NCI-H2029 treated with DMSO at 0.1 percent for 48 hours (cell line): Measurements from ENCODE around the gene CLEC14A.

Experiments used
- DNase-seq: peaks from one replicate; lab custom pipeline; 2025; lab: John Stamatoyannopoulos, UW

Gene CLEC14A

DNA sequence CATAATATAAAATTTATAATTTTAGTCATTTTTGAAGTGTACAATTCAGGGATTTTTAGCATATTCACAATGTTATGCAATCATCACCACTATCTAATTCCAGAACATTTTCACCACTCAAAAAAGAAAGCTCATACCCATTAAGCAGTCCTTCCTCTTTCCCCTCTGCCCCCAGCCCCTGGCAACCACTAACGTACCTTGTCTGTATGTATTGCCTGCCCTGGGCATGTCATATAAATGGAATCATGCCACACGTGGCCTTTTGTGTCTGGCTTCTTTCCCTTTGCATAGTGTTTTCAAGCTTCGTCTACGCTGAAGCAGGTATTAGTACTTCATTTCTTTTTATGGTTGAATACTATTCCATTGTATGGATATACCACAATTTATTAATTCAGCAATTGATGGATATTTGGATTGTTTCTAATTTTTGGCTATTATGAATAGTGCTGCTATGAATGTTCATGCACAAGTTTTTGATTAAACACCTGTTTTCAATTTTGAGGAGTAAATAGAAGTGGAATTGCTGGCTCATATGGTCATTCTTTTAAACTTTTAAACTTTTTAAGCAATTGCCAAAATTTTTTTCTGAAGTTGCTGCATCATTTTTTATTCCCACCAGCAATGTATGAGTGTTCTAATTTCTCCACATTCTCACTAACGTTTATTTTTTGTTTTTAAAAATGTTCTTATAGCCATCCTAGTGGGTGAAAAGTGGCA lies 49.8 kb downstream of the CLEC14A start:
- no peak for DNase-seq

DNA sequence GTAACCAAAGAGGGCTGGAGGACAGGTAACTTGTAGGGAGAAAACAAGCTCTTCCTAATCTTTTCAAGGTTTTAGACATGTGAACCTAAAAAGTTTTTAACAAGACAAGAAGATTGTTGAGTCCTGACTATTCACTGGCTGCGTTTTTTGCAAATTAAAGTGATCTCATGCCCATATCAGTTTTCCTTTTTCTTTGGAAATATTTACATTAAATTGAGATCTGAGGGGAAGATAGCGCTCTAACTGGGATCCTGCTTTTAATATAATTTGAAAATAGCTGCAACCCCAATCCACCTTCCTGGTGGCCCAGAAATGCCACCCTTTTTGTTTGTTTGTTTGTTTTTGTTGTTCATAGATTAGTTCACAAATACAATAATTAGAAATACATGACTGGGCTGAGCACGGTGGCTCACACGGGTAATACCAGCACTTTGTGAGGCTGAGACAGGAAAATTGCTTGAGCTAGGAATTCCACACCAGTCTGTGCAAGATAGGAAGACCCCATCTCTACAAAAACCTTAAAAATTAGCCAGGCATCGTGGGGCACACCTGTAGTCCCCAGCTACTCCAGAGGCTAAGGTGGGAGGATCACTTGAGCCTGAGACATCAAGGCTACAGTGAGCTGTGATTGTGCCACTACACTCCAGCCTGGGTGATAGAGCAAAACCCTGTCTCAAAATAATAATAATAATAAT lies 50.6 kb downstream of the CLEC14A start:
- DNase-seq, result no peak

DNA sequence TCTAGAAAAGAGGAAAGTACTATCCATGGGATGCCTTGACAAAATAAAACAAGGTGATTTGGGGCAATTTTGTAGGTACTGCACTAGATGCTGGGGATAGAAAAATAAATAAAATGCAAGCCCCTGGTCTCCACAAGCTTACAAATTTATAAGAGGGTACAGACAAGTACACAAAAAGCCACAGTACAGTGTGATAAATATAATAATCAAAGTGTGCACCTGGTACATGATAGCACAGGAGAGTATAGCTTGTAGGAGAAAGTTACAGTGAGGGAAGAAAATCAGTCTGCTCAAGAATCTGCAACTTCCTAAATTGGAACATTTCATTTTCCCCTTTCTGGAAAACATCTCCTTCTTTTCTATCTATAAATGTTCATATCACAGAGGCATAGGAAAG lies 51.2 kb downstream of the CLEC14A start:
- no peak for DNase-seq
